Epidermal melanocyte (primary cell): Measurements from ENCODE around the gene DPCD.
"Not testable (repeated sequence)": the region's sequence is repeated elsewhere in the genome, so short reads cannot be mapped to it uniquely, and the experiment has no call there.

Experiments used
- DNase-seq: peaks from one replicate; pipeline ENCODE4 v3.0.0; 2011; ENCODE audit warnings: low spot score; ENCODE audit not compliant: insufficient read length

Gene DPCD

DNA sequence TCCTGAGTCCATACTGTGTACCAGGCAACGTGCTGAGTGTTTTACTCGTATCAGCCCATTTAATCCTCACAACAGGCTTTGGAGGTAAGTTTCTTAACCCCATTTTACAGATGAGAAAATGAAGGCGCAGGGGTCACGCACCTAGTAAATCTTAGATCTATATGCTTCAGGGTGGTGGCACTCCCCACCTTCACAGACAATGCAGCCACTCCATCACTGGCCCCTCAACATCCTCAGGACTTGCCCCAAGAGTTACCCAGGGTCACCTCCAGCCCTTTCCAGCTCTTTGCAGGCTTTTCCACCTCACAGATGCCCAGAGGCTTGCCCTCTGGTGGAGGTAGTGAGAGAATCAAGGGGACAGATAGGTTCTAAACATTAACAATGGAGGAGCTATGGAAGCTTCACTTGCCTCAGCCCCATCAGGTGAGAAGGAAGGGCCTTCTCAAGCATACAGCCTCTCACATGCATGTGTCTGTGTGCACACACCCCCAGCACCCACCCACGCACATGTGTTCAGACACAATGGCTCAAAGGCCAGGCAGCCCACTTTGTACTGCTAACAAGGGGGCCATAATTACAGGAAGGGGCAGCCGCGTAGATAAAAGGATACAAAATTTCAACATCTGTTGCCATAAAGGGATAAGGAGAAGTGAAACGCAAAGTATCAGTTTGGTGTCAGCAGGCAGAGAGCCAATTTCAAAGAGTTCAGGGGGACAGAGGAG lies 29.1 kb downstream of the DPCD start:
- no peak for DNase-seq

DNA sequence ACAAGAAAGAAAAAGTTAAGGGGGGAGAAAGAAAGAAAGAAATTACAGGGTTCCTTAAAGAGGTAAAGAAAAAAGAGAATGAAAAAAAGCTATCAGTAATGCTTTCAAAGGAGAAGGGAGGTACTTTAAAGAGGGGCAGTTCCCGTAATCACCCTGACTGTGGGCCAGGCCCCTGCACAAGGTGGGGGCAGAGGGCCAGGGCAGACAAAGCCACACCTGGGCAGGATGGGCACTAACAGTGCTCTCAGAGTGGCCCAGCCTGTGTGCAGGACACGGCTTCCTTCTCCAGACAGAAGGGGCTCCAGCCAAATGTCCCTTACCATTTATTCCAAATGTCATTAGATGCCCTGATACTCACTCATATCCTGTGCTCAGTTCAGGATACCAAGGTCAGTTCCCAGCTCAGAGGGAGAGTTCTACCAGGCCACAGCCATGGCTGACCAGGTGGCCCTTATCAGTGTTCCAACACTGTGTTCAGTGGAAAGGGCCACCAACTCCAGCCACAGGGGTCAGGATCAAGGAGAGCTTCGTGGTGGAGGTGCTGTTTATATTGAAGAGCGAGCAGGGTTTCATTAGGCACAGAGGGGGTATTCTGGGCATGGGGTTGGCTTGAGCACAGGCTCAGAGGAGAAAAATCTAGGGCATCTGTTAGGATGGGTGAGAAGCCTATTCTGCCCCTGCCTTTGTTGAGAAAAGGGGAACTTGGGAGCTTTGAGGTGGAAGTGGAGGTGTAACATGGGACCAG lies 29.9 kb downstream of the DPCD start:
- no peak for DNase-seq

DNA sequence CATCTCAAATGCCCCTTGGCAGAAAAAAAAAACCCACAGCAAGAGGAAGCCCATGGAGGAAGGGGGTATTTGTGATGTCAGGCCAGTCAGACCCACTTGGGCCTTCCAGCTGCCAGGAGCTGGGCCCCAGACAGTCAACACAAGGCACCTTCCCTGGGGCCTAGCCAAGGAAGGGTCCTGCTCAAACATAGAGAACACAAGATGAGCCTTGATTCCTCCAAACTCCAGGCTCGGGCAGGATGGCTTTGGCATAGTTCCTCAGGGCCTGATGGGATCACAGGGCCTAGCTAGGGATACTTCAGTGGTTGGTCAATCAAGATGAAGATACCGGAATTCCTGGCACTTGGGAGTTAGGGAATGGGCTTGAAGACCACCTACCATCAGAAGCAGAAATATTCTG lies 30.8 kb downstream of the DPCD start:
- no peak for DNase-seq

- no peak for DNase-seq
Measured at GRCh38 chr10:101619983-101620382, 31.9 kb downstream of the DPCD start.

GRCh38 chr10:101623528-101623927 lies 35.4 kb downstream of the DPCD start:
- no peak for DNase-seq

DNA sequence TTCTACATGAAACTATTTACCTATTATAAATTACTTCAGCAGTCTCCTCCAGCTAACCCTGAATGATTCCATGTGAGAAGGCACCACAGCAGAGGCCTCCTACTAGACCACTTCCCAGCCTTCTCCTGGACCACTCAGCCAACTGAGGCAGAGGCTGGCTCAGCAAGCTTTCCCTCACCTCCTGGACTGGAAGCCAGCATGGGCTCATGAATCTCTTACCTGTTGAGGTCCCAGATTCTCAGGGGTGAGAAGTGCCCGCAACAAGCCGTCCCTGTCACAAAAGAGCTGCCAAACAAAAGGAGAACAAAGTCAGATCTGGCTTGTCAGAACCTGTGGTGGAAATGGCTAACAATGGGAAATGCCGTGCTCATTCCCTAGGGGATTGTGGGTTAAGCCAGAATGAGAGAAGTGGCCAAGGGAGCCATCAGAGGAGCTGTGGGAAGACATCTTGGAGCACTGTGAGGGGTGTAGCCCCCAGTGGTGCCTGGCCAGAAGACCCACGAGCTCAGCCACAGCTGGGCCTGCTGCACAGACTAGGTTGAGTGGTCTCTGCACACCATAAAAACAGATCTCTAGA lies 36.5 kb downstream of the DPCD start:
- DNase-seq, result no peak

DNA sequence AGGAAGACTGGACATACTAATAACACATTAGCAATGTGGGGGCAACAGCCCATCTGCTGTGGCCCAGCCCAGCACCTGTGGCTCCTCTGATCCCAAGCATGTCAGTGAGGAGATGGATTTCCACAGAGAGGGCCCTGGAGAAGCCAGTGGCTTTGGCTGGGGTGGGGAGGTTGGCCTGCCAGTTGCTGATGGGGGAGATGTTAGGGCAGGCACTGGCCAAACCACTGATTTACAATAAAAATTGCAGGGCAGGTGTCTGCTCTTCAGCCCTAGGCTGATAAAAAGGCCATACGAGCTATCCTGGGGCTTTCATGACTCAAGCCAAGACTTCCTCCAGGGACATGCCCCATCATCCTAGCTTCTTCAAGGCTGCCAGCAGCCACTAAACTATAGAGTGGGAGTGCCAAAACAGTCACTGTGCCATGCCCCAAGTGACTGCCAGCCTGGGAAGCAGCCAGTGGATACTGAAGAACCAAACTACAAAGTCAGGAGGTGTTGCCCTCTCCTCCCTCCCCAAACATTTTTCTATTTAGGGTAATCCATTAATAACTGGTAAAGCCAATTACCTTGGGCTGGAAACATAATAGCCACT lies 37.8 kb downstream of the DPCD start:
- no peak for DNase-seq

GRCh38 chr10:101629837-101630632 lies 41.9 kb downstream of the DPCD start:
- DNase-seq, result no peak

- no peak for DNase-seq
Measured at GRCh38 chr10:101630633-101630920, 42.5 kb downstream of the DPCD start.

- DNase-seq, result no peak
Measured at GRCh38 chr10:101631821-101632475, 43.8 kb downstream of the DPCD start.

DNA sequence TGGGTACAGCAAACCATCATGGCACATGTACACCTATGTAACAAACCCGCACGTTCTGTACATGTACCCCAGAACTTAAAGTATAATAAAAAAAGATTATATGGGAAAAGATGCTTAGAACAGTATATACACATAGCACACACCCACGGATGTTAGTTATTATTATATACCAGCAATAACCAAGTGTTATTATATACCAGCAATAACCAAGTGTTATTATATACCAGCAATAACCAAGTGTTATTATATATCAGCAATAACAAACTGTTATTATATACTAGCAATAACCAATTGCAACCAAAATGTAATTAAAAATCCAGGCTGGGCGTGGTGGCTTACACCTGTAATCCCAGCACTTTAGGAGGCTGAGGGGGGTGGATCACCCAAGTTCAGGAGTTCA lies 45.4 kb downstream of the DPCD start:
- DNase-seq, result not testable (repeated sequence)

DNA sequence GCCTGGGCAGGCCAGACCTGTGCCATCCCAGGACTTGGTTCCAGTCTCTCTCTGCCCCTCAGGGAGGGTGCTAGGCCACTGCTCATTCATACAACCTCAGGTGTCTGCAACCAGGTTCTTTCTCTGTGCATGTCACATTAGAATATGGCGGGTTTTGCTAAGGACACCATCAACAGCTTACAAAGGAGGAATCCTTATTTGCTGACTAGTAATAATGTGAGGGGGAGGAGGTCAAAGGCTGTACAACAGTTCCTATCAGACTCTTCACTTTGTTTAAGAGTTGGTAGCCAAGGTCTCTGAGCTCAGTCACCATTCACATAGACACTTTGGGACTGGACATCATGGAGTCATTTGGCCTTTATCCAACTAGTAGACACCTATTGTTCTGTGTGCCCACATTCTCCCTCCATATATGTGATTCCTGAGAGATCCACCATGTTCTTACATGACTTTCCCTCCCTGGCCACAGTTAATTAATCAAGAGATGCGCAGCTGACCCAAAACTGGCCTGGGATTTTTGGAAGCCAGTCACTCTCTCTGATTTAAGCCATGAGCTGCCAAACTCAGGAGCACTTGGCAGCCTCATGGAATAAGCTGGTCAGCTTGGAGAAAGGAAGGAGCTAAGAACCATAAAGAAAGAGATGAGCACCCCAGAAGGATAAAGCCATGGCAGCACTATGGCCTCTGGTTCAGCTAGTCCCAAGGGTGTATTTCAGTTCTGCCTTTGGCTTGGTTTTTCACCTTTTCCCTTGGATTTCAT lies 51.2 kb downstream of the DPCD start:
- no peak for DNase-seq

- no peak for DNase-seq
Measured at GRCh38 chr10:101643546-101643945, 55.4 kb downstream of the DPCD start.

DNA sequence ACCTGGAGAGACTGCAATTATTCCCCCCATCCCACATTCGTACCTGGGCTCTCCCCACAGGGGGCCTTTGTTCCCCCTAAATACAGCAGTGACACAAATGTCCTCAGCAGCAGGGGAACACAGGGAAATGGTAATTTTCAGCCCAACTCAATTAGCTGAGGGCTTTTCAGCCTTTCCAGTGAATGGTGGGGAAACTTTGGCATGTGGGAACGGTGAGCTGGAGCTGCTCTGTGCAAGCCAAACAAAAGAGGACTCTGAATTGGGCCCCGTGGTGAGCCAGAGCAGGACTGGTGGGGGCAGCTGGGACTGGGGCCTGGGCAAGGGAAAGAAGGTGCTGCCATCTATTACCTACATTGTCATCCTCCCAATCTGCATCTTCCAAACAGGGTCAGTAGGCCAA lies 55.9 kb downstream of the DPCD start:
- DNase-seq, result no peak

- DNase-seq, result no peak
Measured at GRCh38 chr10:101645659-101646058, 57.5 kb downstream of the DPCD start.

DNA sequence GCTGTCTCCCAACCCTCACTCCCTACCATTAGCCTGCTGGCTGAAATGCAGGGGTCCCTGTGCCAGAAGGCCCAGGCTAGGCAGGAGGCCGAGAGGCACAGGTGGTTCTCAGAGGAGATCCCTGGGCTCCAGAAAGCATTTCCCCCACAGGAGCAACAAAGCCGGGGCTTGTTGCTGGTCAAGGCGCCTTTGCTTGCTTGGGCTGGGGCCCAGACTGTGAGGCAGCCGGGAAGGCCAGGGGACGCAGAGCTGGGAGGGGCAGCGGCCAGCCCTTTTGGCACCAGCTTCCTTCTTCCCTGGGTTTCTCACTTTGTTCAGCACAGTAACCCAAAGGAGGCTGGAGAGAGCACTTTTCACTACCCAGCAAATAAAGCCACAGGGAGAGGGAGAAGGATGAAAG lies 58.2 kb downstream of the DPCD start:
- DNase-seq, result no peak

GRCh38 chr10:101647255-101647654 lies 59.1 kb downstream of the DPCD start:
- no peak for DNase-seq

GRCh38 chr10:101649525-101650085 lies 61.5 kb downstream of the DPCD start:
- DNase-seq, result no peak

DNA sequence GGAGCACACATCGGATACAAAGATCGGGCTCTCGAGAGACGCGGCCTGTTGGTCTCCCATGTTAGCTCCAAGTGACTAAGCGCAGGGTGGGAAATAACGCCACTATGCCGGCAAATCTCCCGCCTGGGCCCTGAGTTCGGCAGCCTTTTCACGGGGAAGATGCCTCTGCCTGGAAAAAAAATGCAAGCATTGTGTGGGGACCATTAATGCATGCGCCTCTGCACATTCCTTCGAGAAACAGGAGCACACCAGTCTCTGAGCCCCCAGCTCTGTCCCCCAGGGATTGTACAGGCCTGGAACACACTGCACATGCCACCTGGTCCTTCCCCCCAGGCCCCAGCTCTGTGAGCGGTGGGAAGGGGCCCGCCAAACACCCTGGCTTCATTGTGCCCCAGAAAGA lies 62.7 kb downstream of the DPCD start:
- DNase-seq, result no peak

DNA sequence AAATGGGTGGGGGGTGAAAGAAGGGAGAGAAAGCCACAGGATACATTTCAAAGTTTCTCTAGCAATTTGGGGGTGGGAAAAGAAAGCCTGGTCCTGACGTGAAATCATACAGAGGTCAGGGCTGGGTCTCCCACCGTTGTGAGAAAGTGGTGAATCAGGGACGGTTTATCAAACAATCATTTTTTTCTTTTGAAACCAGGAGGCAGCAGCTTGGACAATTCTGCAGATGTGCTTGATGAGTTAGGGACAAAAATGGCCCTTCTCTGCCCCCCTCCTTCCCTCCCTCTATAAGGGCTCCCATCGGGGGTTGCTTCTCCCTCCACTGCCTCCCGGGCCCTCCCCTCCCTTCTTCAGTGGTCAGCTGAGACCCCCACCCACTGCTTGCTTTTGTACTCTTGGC lies 63.2 kb downstream of the DPCD start:
- no peak for DNase-seq
